NCI-H2081 (cell line): ENCODE results near the gene PRDM10.
"Not testable (repeated sequence)": the region's sequence is repeated elsewhere in the genome, so short reads cannot be mapped to it uniquely, and the experiment has no call there.

Experiments
- DNase-seq, 2 experiments: peaks; one replicate each; lab custom pipeline; 2025; lab: John Stamatoyannopoulos, UW

The PRDM10 gene

DNA sequence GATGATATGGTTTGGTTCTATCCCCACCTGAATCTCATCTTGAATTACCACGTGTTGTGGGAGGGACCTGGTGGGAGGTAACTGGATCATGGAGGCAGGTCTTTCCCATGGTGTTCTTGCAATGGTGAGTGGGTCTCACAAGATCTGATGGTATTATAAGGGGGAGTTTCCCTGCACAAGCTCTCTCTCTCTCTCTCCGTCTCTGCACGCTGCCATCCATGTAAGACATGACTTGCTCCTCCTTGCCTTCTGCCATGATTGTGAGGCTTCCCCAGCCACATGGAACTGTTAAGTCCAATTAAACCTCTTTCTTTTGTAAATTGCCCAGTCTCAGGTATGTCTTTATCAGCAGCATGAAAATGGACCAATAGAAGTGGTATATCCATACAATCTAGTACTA lies 13.2 kb upstream of the PRDM10 start:
- not testable (repeated sequence) for DNase-seq

DNA sequence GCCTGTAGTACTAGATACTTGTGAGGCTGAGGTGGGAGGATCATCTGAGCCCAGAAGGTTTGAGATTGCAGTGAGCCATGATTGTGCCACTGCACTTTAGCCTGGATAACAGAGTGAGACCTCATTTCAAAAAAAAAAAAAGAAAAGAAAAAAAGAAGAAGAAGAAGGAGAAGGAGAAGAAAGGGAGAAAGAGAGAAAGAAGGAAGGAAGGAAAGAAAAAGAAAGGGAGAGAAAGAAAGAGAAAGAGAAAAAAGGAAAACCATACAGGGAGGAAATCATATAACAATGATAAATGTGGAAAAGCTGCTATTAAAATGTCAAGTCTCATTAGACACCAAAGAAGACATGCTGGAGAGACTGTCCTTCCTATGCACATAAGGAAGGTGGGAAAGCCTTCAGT lies 5.7 kb upstream of the PRDM10 start:
- DNase-seq, result no peak

DNA sequence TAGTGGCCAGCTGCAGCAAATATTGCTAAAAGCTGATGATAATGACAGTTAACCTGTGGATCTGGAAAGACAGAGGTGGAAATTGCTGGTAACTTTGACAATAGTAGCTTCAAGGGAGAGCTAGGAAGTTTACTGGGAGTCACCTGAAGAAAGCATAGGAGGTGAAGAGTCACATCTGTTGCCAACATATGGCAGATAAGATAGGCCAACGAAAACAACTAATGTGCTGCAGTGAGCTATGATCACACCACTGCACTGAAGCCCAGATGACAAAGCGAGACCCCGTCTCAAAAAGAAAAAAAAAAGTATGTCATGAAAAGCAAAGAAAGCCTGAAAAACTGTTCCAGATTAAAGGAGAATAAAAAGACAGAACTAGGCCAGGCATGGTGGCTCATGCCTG lies 4.3 kb upstream of the PRDM10 start:
- DNase-seq, result no peak

DNA sequence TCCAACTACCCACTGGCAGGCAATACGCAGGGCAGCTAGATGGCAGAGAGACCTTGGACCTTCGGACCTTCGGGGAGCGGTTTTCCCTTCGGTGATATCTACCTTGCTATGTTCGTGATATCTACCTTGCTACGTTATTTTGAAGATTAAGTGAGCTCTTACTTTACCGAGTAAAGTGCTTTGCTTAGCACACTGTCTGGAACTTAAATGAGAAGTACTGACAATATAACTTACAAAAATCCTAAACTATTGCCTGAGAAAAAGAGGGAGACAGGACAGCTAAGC lies 1.0 kb upstream of the PRDM10 start:
- no peak for DNase-seq

DNA sequence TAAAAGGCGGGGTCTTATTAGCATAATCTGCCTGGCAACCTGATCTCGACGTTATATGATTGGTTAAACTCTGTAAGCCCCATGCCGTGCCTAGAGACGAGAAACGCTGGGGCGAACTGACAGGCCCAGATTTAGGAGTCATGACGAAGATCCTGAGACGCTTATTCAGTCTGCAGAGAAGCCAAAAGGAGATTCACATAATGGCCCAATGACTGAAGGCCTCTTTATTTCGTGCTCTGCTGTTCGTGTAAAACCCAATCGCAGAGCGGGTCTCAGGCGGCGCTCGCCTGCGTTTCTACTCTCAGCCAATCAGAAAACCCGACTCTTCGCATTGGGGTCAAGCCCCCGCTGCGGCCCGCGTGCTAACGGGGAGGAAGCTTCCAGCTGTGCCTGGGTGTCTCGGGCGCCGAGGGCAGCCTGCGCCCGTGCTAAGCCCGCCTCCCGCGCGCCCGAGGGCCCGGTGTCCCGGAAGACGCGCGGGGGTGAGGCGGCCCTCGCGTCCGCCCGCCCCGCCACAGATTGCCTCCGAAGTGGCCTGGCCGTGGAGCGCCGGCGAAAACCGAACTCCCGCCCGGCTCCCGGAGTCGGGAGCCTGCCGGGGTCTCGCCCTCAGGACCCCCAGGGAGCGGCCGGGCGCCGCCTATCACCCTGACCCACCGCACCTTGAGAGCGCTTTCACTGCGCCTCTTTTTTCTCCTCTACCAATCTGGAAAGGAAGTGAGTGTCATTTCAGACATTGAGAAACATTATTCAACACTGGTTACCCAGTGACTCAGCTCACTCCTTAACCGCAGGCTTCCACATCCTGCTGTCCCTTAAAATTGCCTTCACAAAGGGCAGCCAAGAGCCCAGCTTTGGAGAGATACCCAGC lies 446 bp upstream of the PRDM10 start:
- peak; percentile 98 to 100 for DNase-seq

GRCh38 chr11:130001461-130002351 lies 929 bp downstream of the PRDM10 start:
- DNase-seq, result peak; percentile 51 to 54

GRCh38 chr11:130000552-130001176 lies 2.0 kb downstream of the PRDM10 start:
- peak in 1 of 2 experiments; percentile 21 for DNase-seq

- DNase-seq, result peak in 1 of 2 experiments; percentile 53
Observed at GRCh38 chr11:129999407-129999806, 3.2 kb downstream of the PRDM10 start.

- DNase-seq, result no peak
Observed at GRCh38 chr11:129998905-129999304, 3.7 kb downstream of the PRDM10 start.

DNA sequence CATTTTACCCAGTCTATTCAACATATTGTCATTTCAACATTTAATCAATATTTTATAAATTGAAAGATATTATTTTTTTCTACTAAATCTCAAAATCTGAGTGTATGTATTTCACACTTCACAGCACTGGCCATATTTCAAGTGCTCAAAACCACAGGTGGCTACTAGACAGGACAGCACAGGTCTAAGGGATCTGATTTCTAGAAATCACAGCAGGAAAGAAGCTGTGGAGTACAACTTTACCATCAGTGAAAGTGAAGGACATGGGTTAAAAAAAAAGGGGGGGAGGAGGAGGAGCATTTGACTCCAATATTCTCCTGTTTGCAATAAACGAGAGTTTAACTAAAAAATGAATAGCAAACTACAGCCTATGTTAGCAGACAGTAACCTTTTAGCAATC lies 4.5 kb downstream of the PRDM10 start:
- DNase-seq, result peak in 1 of 2 experiments; percentile 20

DNA sequence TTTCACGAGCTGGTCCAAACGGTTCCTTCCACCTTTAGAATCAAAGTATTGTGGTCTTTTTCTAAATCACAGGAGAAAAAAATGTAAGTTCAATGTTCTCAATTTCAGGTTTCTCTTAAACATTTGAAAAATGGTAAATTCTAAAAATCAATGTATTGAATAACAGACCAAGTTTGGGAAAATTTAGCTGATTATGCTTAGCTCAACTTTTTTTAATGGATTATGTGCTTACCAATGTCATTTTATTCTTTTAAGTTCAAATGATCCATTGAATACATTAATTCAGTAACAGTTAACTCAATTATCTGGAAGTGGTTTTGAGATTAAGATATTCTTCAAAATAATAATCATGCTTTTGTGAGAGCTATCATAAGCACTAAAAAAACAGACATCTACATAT lies 5.1 kb downstream of the PRDM10 start:
- DNase-seq, result no peak

- DNase-seq, result no peak
Observed at GRCh38 chr11:129996113-129996870, 6.3 kb downstream of the PRDM10 start.

- DNase-seq, result no peak
Observed at GRCh38 chr11:129995163-129995562, 7.5 kb downstream of the PRDM10 start.

GRCh38 chr11:129992161-129992944 lies 10.3 kb downstream of the PRDM10 start:
- DNase-seq, result peak; percentile 67 to 84

- DNase-seq, result no peak
Observed at GRCh38 chr11:129989149-129989813, 13.4 kb downstream of the PRDM10 start.

DNA sequence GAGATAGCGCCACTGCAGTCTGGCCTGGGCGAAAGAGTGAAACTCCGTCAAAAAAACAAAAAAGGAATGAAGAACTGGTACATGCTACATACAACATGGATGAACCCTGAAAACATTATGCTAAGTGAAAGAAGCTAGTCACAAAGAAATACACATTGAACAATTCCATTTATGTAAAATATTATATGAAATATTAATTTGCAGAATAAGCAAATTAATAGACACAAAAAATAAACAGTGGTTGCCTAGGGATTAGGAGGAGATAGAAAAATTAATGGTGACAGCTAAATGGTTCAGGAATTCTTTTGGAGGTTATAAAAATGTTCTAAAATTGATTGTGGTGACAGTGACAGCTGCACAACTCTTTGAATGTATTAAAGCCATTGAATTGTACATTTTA lies 14.7 kb downstream of the PRDM10 start:
- no peak for DNase-seq

DNA sequence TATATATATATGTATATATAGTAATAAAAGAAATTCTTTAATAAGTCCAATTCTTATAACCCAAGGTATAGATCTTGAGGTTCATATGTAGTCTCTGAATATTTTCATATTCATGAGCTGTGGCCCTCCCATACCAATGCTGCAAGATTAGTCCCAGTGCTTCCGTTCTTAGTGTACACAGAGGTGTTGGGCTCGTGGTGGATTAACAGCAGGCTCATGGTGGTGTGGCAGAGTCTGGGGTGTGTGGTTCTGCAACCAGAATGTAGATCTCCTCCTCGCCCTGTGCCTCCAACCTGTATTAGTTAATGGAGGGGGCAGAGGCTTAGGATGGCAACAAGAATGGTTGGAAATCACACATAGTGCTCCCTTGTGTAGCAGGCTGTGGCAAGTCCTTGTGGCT lies 16.8 kb downstream of the PRDM10 start:
- DNase-seq, result no peak

DNA sequence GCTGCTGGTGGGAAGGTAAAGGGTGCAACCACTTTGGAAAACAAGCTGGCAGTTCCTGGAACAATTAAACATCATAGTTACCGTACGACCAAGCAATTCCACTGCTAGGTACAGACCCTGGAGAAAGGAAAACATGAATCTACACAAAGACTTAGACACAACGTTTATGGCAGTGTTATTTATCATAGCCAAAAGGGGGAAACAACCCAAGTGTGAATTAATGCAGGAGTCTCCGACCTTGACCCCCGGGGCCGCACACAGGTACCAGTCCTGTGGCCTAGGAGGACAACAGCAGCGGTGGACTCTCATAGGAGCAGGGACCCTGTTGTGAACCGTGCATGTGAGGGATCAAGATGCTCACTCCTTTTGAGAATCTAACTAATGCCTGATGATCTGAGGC lies 22.5 kb downstream of the PRDM10 start:
- DNase-seq, result no peak

- no peak for DNase-seq
Observed at GRCh38 chr11:129979046-129979605, 23.5 kb downstream of the PRDM10 start.

DNA sequence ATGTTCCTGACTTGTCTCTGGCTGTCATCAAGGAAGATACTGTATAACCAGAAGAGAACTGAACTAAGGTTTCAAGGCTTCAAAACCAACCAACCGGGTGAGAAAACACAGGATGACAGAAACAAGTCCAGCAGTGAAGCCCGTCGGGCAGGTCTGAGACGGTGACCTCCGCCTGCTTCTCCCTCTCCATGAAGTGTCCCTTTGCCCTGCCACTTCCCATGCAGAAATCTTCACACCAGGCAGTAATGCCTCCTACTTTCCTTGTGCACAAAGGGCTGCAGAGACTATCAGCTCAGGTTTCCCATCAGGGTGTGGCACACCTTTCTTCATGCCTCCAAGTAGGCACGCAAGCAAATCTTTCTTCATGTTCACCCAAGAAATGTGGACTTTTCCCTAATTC lies 24.2 kb downstream of the PRDM10 start:
- no peak for DNase-seq
